Kidney (tissue), 14 donors: ENCODE results near the gene GOSR1. TPM values are rescaled to one million over a fixed set of nuclear protein-coding genes. Genes with fewer than 3 reads are reported as not detected.

Experiments used
- DNase-seq, 5 donors: peaks; one replicate each; pipeline ENCODE4 v3.0.0-alpha.2; 2013 to 2020
- FAIRE-seq: peaks from 2 replicates; lab custom pipeline; 2012; peaks lifted over from hg19 to GRCh38; lab: Jason Lieb, UNC
- H3K27ac ChIP-seq, 2 donors: one replicate each; pipeline ENCODE4 v1.7.0; 2013; ENCODE audit warnings: low read depth in 2 of 2, low read length in 2 of 2, inconsistent platforms in 1 of 2
- H3K27me3 ChIP-seq: one replicate; pipeline ENCODE4 v1.7.1; 2013; ENCODE audit warnings: low read length, inconsistent platforms; ENCODE audit not compliant: control insufficient read depth, insufficient read depth
- H3K36me3 ChIP-seq, 3 donors: one replicate each; pipeline versions ENCODE4 v1.7.0 to v1.7.1; 2013; ENCODE audit warnings: low read length in 3 of 3, control low read depth in 1 of 3, inconsistent platforms in 1 of 3; ENCODE audit not compliant: insufficient read depth in 3 of 3, control insufficient read depth in 2 of 3
- H3K4me1 ChIP-seq, 3 donors: one replicate each; pipeline versions ENCODE4 v1.7.0 to v1.7.1; 2013; ENCODE audit warnings: low read length in 3 of 3, inconsistent platforms in 1 of 3, low read depth in 1 of 3; ENCODE audit not compliant: control insufficient read depth in 2 of 3, insufficient read depth in 2 of 3
- H3K4me3 ChIP-seq, 3 donors: one replicate each; pipeline versions ENCODE4 v1.7.0 to v1.8.1; 2013; ENCODE audit warnings: low read length in 3 of 3, control low read depth in 1 of 3, inconsistent platforms in 1 of 3
- H3K9ac ChIP-seq, 3 donors: one replicate each; pipeline versions ENCODE4 v1.7.0 to v1.7.1; 2013; ENCODE audit warnings: low read length in 3 of 3, control low read depth in 1 of 3, inconsistent platforms in 1 of 3
- H3K9me3 ChIP-seq, 3 donors: one replicate each; pipeline versions ENCODE4 v1.7.0 to v1.7.1; 2013; ENCODE audit warnings: low read length in 3 of 3, control low read depth in 1 of 3, inconsistent platforms in 1 of 3; ENCODE audit not compliant: control insufficient read depth in 2 of 3, insufficient read depth in 1 of 3
- intact Hi-C: fragments of 100-400 bp; cut with DNase I; formaldehyde crosslinking; loops from one replicate; pipeline ENCODE4 v1.11.1; 2022
- polyA plus RNA-seq: library from polyadenylated mRNA; stranded (reverse); fragments of 350-450 nt; fragmentation: Illumina TruSeq; extraction: RNeasy Lipid Tissue Mini Kit (QIAGEN cat#74804); gene quantifications from one replicate; pipeline ENCODE4 v1.2.3, GENCODE V29; 2014; ENCODE audit warnings: low read depth, low replicate concordance; ENCODE audit not compliant: insufficient read depth
- total RNA-seq: library from RNA; stranded (reverse); fragmentation: NEBNext Ultra II Directional; extraction: Animal tissue kit (Norgen Biotek cat#: 25700); gene quantifications from one replicate; pipeline ENCODE4 v1.2.1, GENCODE V29; 2021
- TF ChIP-seq, protein P1 (sequence below): IDR thresholded peaks from 3 replicates; pipeline ENCODE4 v1.5.1; 2012; ENCODE audit warnings: mild to moderate bottlenecking, moderate library complexity, borderline replicate concordance; ENCODE audit not compliant: insufficient read depth; ENCODE audit errors: extremely low read depth
- donor health status: control.
- donor health status: control.
- donor health status: control.
- donor health status: control.
- donor health status: control.
- donor health status: DM: yes; HTN: yes; CAD: no.
- donor health status: Normal renal cell carcinoma (clear cell type).

The GOSR1 gene
- total and polyA plus RNA-seq, 2 donors from 2014 or later, result 16.8 to 65.6 TPM

DNA sequence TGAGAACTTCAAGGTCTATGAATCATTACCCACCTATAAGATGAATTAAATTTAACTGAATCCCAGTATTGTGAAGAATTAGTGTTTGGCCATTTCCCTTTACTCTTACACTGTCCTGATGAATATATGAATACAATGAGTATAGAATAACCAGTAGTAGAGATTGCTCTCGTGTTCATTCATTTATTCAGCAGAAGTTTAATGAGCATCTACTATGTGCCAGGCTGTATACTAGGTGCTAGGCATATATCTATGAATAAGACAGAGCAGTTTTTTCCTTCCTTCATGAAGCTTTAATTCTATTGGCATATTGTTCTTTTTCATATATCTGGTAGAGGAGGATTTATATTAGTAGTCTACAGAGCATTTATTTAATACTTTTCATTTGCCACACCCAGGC lies 6.0 kb downstream of the GOSR1 start:
- no peak overlapping the region for H3K27ac ChIP-seq
- DNase-seq (no peak), FAIRE-seq (no peak)
- intact Hi-C loops, result no loop called here
- no peak overlapping the region for H3K9ac ChIP-seq
- TF ChIP-seq, protein P1, sequence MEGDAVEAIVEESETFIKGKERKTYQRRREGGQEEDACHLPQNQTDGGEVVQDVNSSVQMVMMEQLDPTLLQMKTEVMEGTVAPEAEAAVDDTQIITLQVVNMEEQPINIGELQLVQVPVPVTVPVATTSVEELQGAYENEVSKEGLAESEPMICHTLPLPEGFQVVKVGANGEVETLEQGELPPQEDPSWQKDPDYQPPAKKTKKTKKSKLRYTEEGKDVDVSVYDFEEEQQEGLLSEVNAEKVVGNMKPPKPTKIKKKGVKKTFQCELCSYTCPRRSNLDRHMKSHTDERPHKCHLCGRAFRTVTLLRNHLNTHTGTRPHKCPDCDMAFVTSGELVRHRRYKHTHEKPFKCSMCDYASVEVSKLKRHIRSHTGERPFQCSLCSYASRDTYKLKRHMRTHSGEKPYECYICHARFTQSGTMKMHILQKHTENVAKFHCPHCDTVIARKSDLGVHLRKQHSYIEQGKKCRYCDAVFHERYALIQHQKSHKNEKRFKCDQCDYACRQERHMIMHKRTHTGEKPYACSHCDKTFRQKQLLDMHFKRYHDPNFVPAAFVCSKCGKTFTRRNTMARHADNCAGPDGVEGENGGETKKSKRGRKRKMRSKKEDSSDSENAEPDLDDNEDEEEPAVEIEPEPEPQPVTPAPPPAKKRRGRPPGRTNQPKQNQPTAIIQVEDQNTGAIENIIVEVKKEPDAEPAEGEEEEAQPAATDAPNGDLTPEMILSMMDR, result no peak
- no peak overlapping the region for H3K4me3 ChIP-seq
- peaks cover 17 to 35% (median 19%) of the 10 kb centered on the region in 3 donors for H3K36me3 ChIP-seq
- H3K9me3 ChIP-seq, result no peaks in the 10 kb centered on the region
- H3K4me1 ChIP-seq, result peaks cover 0 to 2% (median 0%) of the 10 kb centered on the region in 3 donors
- H3K27me3 ChIP-seq, result no peaks in the 10 kb centered on the region

DNA sequence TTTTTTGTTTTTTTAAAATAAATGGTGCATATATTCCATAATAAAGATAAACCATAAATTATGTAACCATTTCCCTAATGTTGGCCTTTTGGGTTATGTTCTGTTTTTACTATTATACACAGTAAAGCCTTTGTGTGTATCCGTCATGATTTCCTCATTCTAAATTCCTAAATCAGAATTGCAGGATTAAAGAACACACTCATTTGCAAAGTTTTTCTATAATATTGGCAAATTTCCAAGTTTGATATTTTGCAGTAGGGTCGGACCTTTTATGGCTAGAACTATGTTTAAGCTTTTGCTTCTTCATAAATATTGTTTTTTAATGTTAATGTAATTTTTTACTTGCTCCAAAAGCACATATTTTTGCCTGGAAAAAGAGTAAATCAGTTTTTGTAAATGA lies 16.6 kb downstream of the GOSR1 start:
- Histone ChIP-seq H3K36me3 (peaks cover 10 to 42% (median 21%) of the 10 kb centered on the region in 3 donors), H3K27me3 (no peaks in the 10 kb centered on the region), H3K9ac (no peak overlapping the region), H3K9me3 (no peaks in the 10 kb centered on the region), H3K4me3 (no peak overlapping the region), H3K4me1 (no peaks in the 10 kb centered on the region), H3K27ac (no peak overlapping the region)
- intact Hi-C loops, result no loop called here
- no peak for FAIRE-seq
- TF ChIP-seq, protein P1, result no peak
- DNase-seq, result no peak

DNA sequence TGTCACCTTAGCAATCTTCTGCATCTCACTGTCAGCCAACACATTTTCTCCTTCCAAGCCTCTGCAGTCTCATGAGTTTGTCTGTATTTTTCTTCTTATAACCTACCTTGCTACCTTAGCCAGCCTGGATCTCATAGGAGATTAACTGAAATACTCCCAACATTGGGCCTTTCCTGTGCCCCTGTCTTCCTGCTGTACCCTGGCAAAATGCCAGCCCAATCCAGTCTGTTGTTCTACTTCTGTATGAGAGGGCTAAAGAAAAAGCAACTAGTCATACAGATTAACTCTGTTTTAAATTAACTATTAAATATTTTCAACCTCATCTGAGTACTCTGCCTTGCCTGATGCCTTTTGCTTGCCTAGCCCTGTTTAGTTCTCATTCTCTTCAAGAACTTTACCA lies 18.4 kb downstream of the GOSR1 start:
- no peak for FAIRE-seq
- H3K36me3 ChIP-seq, result peaks cover 10 to 37% (median 21%) of the 10 kb centered on the region in 3 donors

More for the DNA sequence above, 18.4 kb downstream of the GOSR1 start:
- no peak for DNase-seq
- Histone ChIP-seq H3K27ac (no peak overlapping the region), H3K9me3 (no peaks in the 10 kb centered on the region), H3K4me1 (no peaks in the 10 kb centered on the region), H3K27me3 (no peaks in the 10 kb centered on the region), H3K4me3 (no peak overlapping the region), H3K9ac (no peak overlapping the region)
- TF ChIP-seq, protein P1, result no peak
- intact Hi-C loops, result no loop called here
